HepG2 (cell line): ENCODE data around the gene INPP5K. TPM values are rescaled to one million over a fixed set of nuclear protein-coding genes. Genes with fewer than 3 reads are reported as not detected.

Experiments
- EED ChIP-seq: sonication (generic); formaldehyde crosslinking; IDR thresholded peaks from 2 replicates; pipeline ENCODE4 v1.5.0; 2020; ENCODE audit warnings: mild to moderate bottlenecking, missing genetic modification reagents
- HES4 ChIP-seq: sonication (generic); formaldehyde crosslinking; IDR thresholded peaks from 2 replicates; pipeline ENCODE4 v1.9.0; 2021; ENCODE audit warnings: mild to moderate bottlenecking, missing genetic modification reagents, borderline replicate concordance
- HNRNPL ChIP-seq: fragments of 200-400 bp; formaldehyde crosslinking; IDR thresholded peaks from 2 replicates; pipeline ENCODE4 v1.6.1; 2017; ENCODE audit warnings: mild to moderate bottlenecking, low read depth, low read length
- JUNB ChIP-seq: sonication (generic); formaldehyde crosslinking; IDR thresholded peaks from 2 replicates; pipeline ENCODE4 v1.8.0; 2022; ENCODE audit warnings: missing genetic modification reagents, mild to moderate bottlenecking, borderline replicate concordance
- JUND ChIP-seq: sonication (generic); formaldehyde crosslinking; IDR thresholded peaks from 2 replicates; pipeline ENCODE4 v1.8.0; 2022; ENCODE audit warnings: mild to moderate bottlenecking, missing genetic modification reagents
- KIAA2018 ChIP-seq: sonication (generic); formaldehyde crosslinking; IDR thresholded peaks from 2 replicates; pipeline ENCODE4 v1.5.0; 2020; ENCODE audit warnings: mild to moderate bottlenecking, missing genetic modification reagents, borderline replicate concordance
- MLX ChIP-seq: IDR thresholded peaks from 2 replicates; pipeline ENCODE4 v1.6.1; 2016
- POLR2A ChIP-seq, 2 experiments: IDR thresholded peaks; 2 replicates each; pipeline ENCODE4 v1.6.1; 2011; ENCODE audit warnings: low read depth in 2 of 2, low read length in 2 of 2, mild to moderate bottlenecking in 1 of 2, moderate library complexity in 1 of 2; ENCODE audit not compliant: insufficient read depth in 1 of 2
- RNF219 ChIP-seq: sonication (generic); formaldehyde crosslinking; IDR thresholded peaks from 2 replicates; pipeline ENCODE4 v1.5.0; 2020; ENCODE audit warnings: mild to moderate bottlenecking, missing genetic modification reagents
- ZHX1 ChIP-seq: sonication (generic); formaldehyde crosslinking; IDR thresholded peaks from 2 replicates; pipeline ENCODE4 v1.8.1; 2022; ENCODE audit warnings: low read depth, mild to moderate bottlenecking, missing genetic modification reagents
- ZNF224 ChIP-seq: sonication (generic); formaldehyde crosslinking; IDR thresholded peaks from 2 replicates; pipeline ENCODE4 v1.5.0; 2020; ENCODE audit warnings: mild to moderate bottlenecking, missing genetic modification reagents
- ZNF629 ChIP-seq: sonication (generic); formaldehyde crosslinking; conservative IDR thresholded peaks from 2 replicates; pipeline ENCODE4 v1.5.0; 2020; ENCODE audit warnings: missing genetic modification reagents
- polyA plus RNA-seq, 8 experiments: library from polyadenylated mRNA; depleted of rRNA in 3 of 8; stranded (reverse) in 7 of 8; unstranded in 1 of 8; fragments of >200 nt; fragmentation: Illumina TruSeq in 4 of 8; extraction: Trizol in 4 of 8; gene quantifications; 2 replicates each; pipeline versions ENCODE4 v1.2.1 to v1.2.3, GENCODE V29; 2011 to 2016; ENCODE audit warnings: low read depth in 4 of 8, missing spikeins in 1 of 8, mixed read lengths in 1 of 8; ENCODE audit not compliant: insufficient read depth in 1 of 8
- total RNA-seq, 5 experiments: library from RNA; depleted of rRNA; stranded (reverse); fragments of >200 nt; fragmentation: Illumina TruSeq; extraction: Trizol; gene quantifications; 2 replicates each; pipeline ENCODE4 v1.2.3, GENCODE V29; 2016; ENCODE audit warnings: low read depth in 1 of 5

INPP5K gene
- total and polyA plus RNA-seq, 2 of the 13 experiments (the other 11 are each of a cell fraction or from before 2014, with no cell fraction given) = 4.8 to 9.6 TPM

DNA sequence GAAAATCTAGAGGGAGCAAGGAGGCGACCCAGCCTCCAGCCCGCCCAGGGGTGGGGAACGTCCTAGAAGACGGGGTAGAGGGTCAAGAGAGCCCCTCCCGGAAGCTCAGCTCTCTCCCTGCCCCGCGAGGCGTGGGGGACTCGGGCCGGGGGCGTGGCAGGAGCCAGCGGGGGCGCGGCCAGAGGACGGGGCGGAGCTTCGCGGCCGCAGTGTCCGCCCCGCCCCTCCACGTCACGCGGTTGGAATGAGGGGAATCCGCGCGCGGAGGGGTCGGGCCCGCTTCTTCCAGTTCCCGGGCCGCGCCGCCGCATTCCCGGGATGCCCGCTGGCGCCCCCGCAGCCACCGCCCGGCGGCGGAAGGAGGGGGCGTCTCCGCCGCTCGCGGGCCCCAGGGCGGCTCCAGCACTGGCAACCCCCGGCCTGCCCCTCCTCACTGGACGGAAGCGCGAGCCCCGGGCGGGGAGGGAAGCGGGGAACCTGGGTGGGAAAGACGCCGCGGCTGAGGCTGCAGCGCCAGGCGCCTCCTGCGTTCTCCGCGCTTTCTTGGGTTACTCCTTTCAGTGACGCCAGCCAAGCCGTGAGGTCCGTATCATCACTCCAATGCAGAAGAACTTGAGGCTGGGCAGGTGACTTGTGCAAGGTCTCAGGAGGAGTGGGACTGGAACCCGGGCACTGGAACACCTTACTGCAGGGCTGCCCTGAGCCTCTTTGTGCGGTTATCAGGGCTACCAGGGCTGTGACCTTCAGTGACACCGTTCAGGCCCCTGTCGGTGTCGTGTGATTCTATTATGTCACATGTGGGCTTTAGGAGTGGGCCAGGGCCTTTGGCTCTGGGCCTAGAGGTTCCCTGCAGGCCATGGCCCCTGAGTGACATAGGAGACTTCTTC, 28.2 kb downstream of the INPP5K start (continued):
- no peak for TF ChIP-seq KIAA2018 (CRISPR knock-in tag)
- no peak for TF ChIP-seq EED (CRISPR knock-in tag)
- TF ChIP-seq POLR2A (IDR thresholded peaks at IDR 0.05; ENCODE audit: insufficient read depth in 1 of 2, low read depth in 2 of 2, low read length in 2 of 2) = peak; percentile 62 to 69; a peak in 3 of 4 replicates
- TF ChIP-seq MLX (CRISPR knock-in tag) = no peak
- TF ChIP-seq RNF219 (CRISPR knock-in tag) = no peak
- 0 out of 2 replicates have a peak, but pooled peaks have one; percentile 54 for TF ChIP-seq JUND (CRISPR knock-in tag)
- TF ChIP-seq HES4 (CRISPR knock-in tag) = no peak
- no peak for TF ChIP-seq ZNF629 (CRISPR knock-in tag)
- TF ChIP-seq JUNB = no peak
- no peak for TF ChIP-seq HNRNPL
- no peak for TF ChIP-seq ZHX1 (CRISPR knock-in tag)
- TF ChIP-seq ZNF224 (CRISPR knock-in tag) = no peak
